IMR-90 (cell line): ENCODE measurements around the gene CIDEC. TPM values are rescaled to one million over a fixed set of nuclear protein-coding genes. Genes with fewer than 3 reads are reported as not detected.
A peak's percentile ranks its signal among the peaks of the same experiment; 100 is the strongest.

Source experiments
- ATAC-seq: fragments of 200-7000 bp; cut with Tn5 transposase; 2 replicates; pipeline ENCODE4 v1.9.1; 2020; ENCODE audit warnings: low read depth, mild to moderate bottlenecking, moderate library complexity
- BruUV-seq: library from RNA; stranded (reverse); fragments of 400-500 nt; replicated peaks from 2 replicates; lab custom pipeline; 2021; lab: Mats Ljungman, UMichigan
- CTCF ChIA-PET: fragments of 300-600 bp; formaldehyde crosslinking; extraction: SDS; loops from one replicate; lab custom pipeline; 2021; ENCODE audit warnings: antibody characterized with exemption; lab: Yijun Ruan, JAX
- POLR2A ChIA-PET: fragments of 300-600 bp; sonication (Branson Sonifier 250); formaldehyde crosslinking; loops from one replicate; lab custom pipeline; 2022; ENCODE audit warnings: antibody characterized with exemption; ENCODE audit not compliant: unreplicated experiment; lab: Charles Lee
- DNase-seq: peaks from one replicate; pipeline ENCODE4 v3.0.0; 2013
- H2AFZ ChIP-seq: replicated peaks from 2 replicates; pipeline ENCODE3; 2013; ENCODE audit warnings: low read length, mild to moderate bottlenecking; ENCODE audit not compliant: poor library complexity
- H2AK5ac ChIP-seq: 2 replicates; pipeline ENCODE4 v1.6.1; 2013; ENCODE audit warnings: low read depth, low read length, inconsistent platforms
- H2AK9ac ChIP-seq: replicated peaks from 2 replicates; pipeline ENCODE3; 2013; ENCODE audit warnings: mild to moderate bottlenecking, low read depth, low read length, moderate library complexity; ENCODE audit not compliant: poor library complexity
- H2BK120ac ChIP-seq: 2 replicates; pipeline ENCODE4 v1.6.1; 2013; ENCODE audit warnings: low read depth, low read length, inconsistent platforms
- H2BK15ac ChIP-seq: 3 replicates; pipeline ENCODE4 v1.6.1; 2013; ENCODE audit warnings: low read depth, low read length, inconsistent platforms
- H2BK20ac ChIP-seq: 2 replicates; pipeline ENCODE4 v1.6.1; 2013; ENCODE audit warnings: low read depth, mild to moderate bottlenecking, inconsistent platforms, low read length, moderate library complexity
- H2BK5ac ChIP-seq: 2 replicates; pipeline ENCODE4 v1.6.1; 2013; ENCODE audit warnings: mild to moderate bottlenecking, low read depth, low read length, inconsistent platforms; ENCODE audit not compliant: poor library complexity, severe bottlenecking
- H3K14ac ChIP-seq: replicated peaks from 2 replicates; pipeline ENCODE4 v1.6.1; 2013; ENCODE audit warnings: low read depth, low read length, inconsistent platforms
- H3K18ac ChIP-seq: 2 replicates; pipeline ENCODE4 v1.6.1; 2013; ENCODE audit warnings: low read depth, low read length, control low read depth
- H3K23ac ChIP-seq: 2 replicates; pipeline ENCODE4 v1.6.1; 2013; ENCODE audit warnings: low read depth, low read length, inconsistent platforms
- H3K27ac ChIP-seq: 2 replicates; pipeline ENCODE4 v1.5.1; 2013; ENCODE audit warnings: mild to moderate bottlenecking, control low read depth, low read length; ENCODE audit not compliant: insufficient read depth
- H3K27me3 ChIP-seq: 2 replicates; pipeline ENCODE4 v1.6.1; 2013; ENCODE audit warnings: low read length; ENCODE audit not compliant: control insufficient read depth, insufficient read depth
- H3K36me3 ChIP-seq: 2 replicates; pipeline ENCODE4 v1.6.1; 2013; ENCODE audit warnings: low read length, mixed read lengths; ENCODE audit not compliant: control insufficient read depth, insufficient read depth
- H3K4ac ChIP-seq: 2 replicates; pipeline ENCODE4 v1.6.1; 2013; ENCODE audit warnings: low read depth, low read length, inconsistent platforms
- H3K4me1 ChIP-seq: 2 replicates; pipeline ENCODE4 v1.6.1; 2013; ENCODE audit warnings: low read length, mixed read lengths; ENCODE audit not compliant: control insufficient read depth, insufficient read depth
- H3K4me2 ChIP-seq: 2 replicates; pipeline ENCODE4 v1.6.1; 2013; ENCODE audit warnings: low read depth, mild to moderate bottlenecking, control low read depth, low read length, moderate library complexity
- H3K4me3 ChIP-seq: 2 replicates; pipeline ENCODE4 v1.5.1; 2013; ENCODE audit warnings: low read depth, mild to moderate bottlenecking, control low read depth, low read length, moderate library complexity; ENCODE audit not compliant: insufficient read depth
- H3K56ac ChIP-seq: 2 replicates; pipeline ENCODE4 v1.6.1; 2013; ENCODE audit warnings: low read length, inconsistent platforms; ENCODE audit not compliant: insufficient read depth; ENCODE audit errors: extremely low read depth
- H3K79me1 ChIP-seq, 2 experiments: 2 replicates each; pipeline ENCODE4 v1.6.1; 2013; ENCODE audit warnings: low read length in 2 of 2, inconsistent platforms in 1 of 2, low read depth in 1 of 2
- H3K9ac ChIP-seq: 2 replicates; pipeline ENCODE4 v1.6.1; 2013; ENCODE audit warnings: low read depth, low read length, control low read depth
- H3K9me1 ChIP-seq: 2 replicates; pipeline ENCODE4 v1.6.1; 2013; ENCODE audit warnings: low read length, inconsistent platforms; ENCODE audit not compliant: insufficient read depth
- H3K9me3 ChIP-seq: 2 replicates; pipeline ENCODE4 v1.6.1; 2013; ENCODE audit warnings: low read length; ENCODE audit not compliant: control insufficient read depth, insufficient read depth
- H4K20me1 ChIP-seq: 2 replicates; pipeline ENCODE4 v1.6.1; 2013; ENCODE audit warnings: low read length, inconsistent platforms; ENCODE audit not compliant: insufficient read depth
- H4K5ac ChIP-seq: 2 replicates; pipeline ENCODE4 v1.6.1; 2013; ENCODE audit warnings: mild to moderate bottlenecking, low read depth, low read length, control low read depth
- H4K8ac ChIP-seq, 2 experiments: 2 replicates each; pipeline ENCODE4 v1.6.1; 2013; ENCODE audit warnings: low read depth in 2 of 2, low read length in 2 of 2, control low read depth in 1 of 2, inconsistent platforms in 1 of 2
- H4K91ac ChIP-seq: 2 replicates; pipeline ENCODE4 v1.6.1; 2013; ENCODE audit warnings: low read depth, low read length, inconsistent platforms; ENCODE audit not compliant: insufficient read depth
- RAD21 ChIP-seq: IDR thresholded peaks from 2 replicates; pipeline ENCODE4 v1.6.1; 2012; ENCODE audit warnings: low read length, improper control_type of control experiment
- SMC3 ChIP-seq: fragments of 150-350 bp; IDR thresholded peaks from 2 replicates; pipeline ENCODE4 v1.6.1; 2016; ENCODE audit warnings: low read depth, mild to moderate bottlenecking, antibody characterized with exemption, low read length, moderate library complexity
- WGBS, 2 experiments: methylation state at CpG; one replicate each; pipeline versions ENCODE4 v1.1.5 to v1.1.7; 2013; ENCODE audit warnings: missing lambda C conversion rate in 2 of 2; ENCODE audit not compliant: insufficient read length in 1 of 2; ENCODE audit errors: extremely low coverage in 2 of 2; 5-methylcytosine and 5-hydroxymethylcytosine counted together
- dilution Hi-C: fragments of 300-500 bp; cut with HindIII; formaldehyde crosslinking; loops from one replicate; pipeline ENCODE4 v1.14.3; 2018; ENCODE audit warnings: low sequenced_read_pairs; ENCODE audit not compliant: unreplicated experiment
- in situ Hi-C: fragments of 300-500 bp; cut with MboI; formaldehyde crosslinking; loops from 3 replicates; pipeline ENCODE4 v1.14.3; 2019; ENCODE audit warnings: low sequenced_read_pairs, inconsistent platforms, mixed read lengths
- intact Hi-C: fragments of 100-400 bp; cut with micrococcal nuclease; formaldehyde crosslinking; loops from 2 replicates; pipeline ENCODE4 v1.10.0; 2022
- polyA plus RNA-seq, 3 experiments: library from polyadenylated mRNA; depleted of rRNA; stranded (reverse); fragments of >200 nt; gene quantifications; 2 replicates each; pipeline ENCODE4 v1.2.3, GENCODE V29; 2012; ENCODE audit warnings: low replicate concordance in 1 of 3
- total RNA-seq: library from RNA; depleted of rRNA; stranded (reverse); fragments of >200 nt; gene quantifications from 2 replicates; pipeline ENCODE4 v1.2.3, GENCODE V29; 2012
- TF ChIP-seq, protein P1 (sequence below): conservative IDR thresholded peaks from 2 replicates; pipeline ENCODE4 v1.5.1; 2012; ENCODE audit warnings: mild to moderate bottlenecking, low read depth, low read length, improper control_type of control experiment

Gene CIDEC
- total and polyA plus RNA-seq, 2 of the 4 experiments (the other 2 are of a cell fraction) = 0.09 TPM; not detected in 1

DNA sequence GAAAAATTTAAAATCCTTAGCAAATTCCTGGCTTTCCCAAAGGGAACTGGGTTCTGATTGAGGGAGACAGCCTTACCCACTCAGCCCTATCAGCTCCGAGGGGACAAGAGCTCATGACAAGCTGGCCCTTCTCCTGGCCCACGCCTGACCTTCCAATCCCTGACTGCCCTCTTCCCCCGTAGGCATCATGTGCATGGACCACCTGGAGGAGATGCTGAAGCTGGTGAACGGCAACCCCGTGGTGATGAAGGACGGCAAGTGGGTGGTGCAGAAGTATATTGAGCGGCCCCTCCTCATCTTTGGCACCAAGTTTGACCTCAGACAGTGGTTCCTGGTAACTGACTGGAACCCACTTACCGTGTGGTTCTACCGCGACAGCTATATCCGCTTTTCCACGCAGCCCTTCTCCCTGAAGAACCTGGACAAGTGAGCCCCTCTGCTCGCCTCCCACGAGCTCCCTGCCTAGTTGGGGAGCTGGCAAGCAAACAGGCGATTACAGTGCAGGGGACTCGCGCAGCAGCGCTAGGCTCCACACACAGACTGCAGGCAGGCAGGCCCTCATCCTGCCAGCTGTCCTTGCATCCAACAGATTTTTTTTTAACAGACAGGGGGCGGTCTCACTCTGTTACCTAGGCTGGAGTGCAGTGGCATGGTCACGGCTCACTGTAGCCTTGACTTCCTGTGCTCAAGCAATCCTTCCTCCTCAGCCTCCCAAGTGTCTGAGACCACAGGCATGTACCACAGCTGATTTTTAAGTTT, 53.1 kb downstream of the CIDEC start:
- Histone ChIP-seq H3K79me1 (no peaks in the 10 kb centered on the region), H4K91ac (no peak overlapping the region), H3K4me3 (no peak overlapping the region), H4K5ac (no peak overlapping the region), H3K4me2 (no peak overlapping the region), H3K4me1 (no peaks in the 10 kb centered on the region), H3K4ac (no peak overlapping the region), H3K9ac (no peak overlapping the region), H2BK15ac (no peak overlapping the region), H2BK20ac (no peak overlapping the region), H3K9me3 (no peaks in the 10 kb centered on the region), H3K36me3 (peaks cover 20% of the 10 kb centered on the region), H3K9me1 (0 out of 2 replicates have a peak, but pooled peaks cover 3% of the 10 kb centered on the region), H3K27ac (no peak overlapping the region), H4K20me1 (no peaks in the 10 kb centered on the region), H2AFZ (peak overlapping the region; percentile 51), H3K27me3 (no peaks in the 10 kb centered on the region), H3K18ac (no peak overlapping the region), H2BK120ac (no peak overlapping the region), H2BK5ac (no peak overlapping the region), H3K56ac (no peak overlapping the region), H3K14ac (no peak overlapping the region), H2AK9ac (peak overlapping the region; percentile 55), H3K23ac (no peak overlapping the region), H4K8ac (no peak overlapping the region), H2AK5ac (no peak overlapping the region)
- WGBS, 2 experiments = 65% methylated on average over 3 of the region's 20 CpGs; no CpG with 5 or more reads in 1 of the 2 experiments
- ATAC-seq (peak; percentile 37; the same call in 1 of the 2 replicates), DNase-seq (no peak)
- TF ChIP-seq, protein P1, sequence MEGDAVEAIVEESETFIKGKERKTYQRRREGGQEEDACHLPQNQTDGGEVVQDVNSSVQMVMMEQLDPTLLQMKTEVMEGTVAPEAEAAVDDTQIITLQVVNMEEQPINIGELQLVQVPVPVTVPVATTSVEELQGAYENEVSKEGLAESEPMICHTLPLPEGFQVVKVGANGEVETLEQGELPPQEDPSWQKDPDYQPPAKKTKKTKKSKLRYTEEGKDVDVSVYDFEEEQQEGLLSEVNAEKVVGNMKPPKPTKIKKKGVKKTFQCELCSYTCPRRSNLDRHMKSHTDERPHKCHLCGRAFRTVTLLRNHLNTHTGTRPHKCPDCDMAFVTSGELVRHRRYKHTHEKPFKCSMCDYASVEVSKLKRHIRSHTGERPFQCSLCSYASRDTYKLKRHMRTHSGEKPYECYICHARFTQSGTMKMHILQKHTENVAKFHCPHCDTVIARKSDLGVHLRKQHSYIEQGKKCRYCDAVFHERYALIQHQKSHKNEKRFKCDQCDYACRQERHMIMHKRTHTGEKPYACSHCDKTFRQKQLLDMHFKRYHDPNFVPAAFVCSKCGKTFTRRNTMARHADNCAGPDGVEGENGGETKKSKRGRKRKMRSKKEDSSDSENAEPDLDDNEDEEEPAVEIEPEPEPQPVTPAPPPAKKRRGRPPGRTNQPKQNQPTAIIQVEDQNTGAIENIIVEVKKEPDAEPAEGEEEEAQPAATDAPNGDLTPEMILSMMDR = peak; percentile 13; the same call in 1 of the 2 replicates
- TF ChIP-seq RAD21 (no peak; the same call in 1 of the 2 replicates), SMC3 (0 out of 2 replicates have a peak, but pooled peaks have one; percentile 5)
- no TSS peak for BruUV-seq
- ChIA-PET CTCF (no interaction called here), POLR2A (no interaction called here)
- in situ Hi-C loops (no loop called here), intact Hi-C loops (no loop called here), dilution Hi-C loops (no loop called here)
